ENCODE measurements around the gene STOML2. TPM values are rescaled to one million over a fixed set of nuclear protein-coding genes. Genes with fewer than 3 reads are reported as not detected.
A peak's percentile ranks its signal among the peaks of the same experiment; 100 is the strongest.

Gene STOML2
- total RNA-seq, 1 donor from 2014 or later = 186 TPM

GRCh38 chr9:35070823-35071813 is 31.8 kb downstream of the STOML2 start:
- H3K27ac Mint-ChIP-seq (ENCODE audit: unreplicated experiment) = peak overlapping the region; percentile 98
- H3K9me3 Mint-ChIP-seq = peaks cover 3% of the 10 kb centered on the region
- H3K4me3 Mint-ChIP-seq = peak overlapping the region; percentile 98
- no peak for TF ChIP-seq CTCF (conservative IDR thresholded peaks at IDR 0.05)
- H3K27me3 Mint-ChIP-seq (ENCODE audit: low read depth) = peaks cover 2% of the 10 kb centered on the region
- peaks cover 47% of the 10 kb centered on the region for H3K4me1 Mint-ChIP-seq
- DNase-seq (ENCODE audit: low read depth, low spot score) = no peak
- peaks cover 40% of the 10 kb centered on the region for H3K36me3 Mint-ChIP-seq (ENCODE audit: low read depth)

GRCh38 chr9:35069020-35069419 is 33.9 kb downstream of the STOML2 start:
- H3K27me3 Mint-ChIP-seq (ENCODE audit: low read depth) = peaks cover 2% of the 10 kb centered on the region
- H3K4me3 Mint-ChIP-seq = peak overlapping the region; percentile 85
- peaks cover 3% of the 10 kb centered on the region for H3K9me3 Mint-ChIP-seq
- no peak for TF ChIP-seq CTCF (conservative IDR thresholded peaks at IDR 0.05)
- peaks cover 38% of the 10 kb centered on the region for H3K36me3 Mint-ChIP-seq (ENCODE audit: low read depth)
- H3K4me1 Mint-ChIP-seq = peaks cover 44% of the 10 kb centered on the region
- H3K27ac Mint-ChIP-seq (ENCODE audit: unreplicated experiment) = no peak overlapping the region
- no peak for DNase-seq (ENCODE audit: low read depth, low spot score)

- peaks cover 36% of the 10 kb centered on the region for H3K4me1 Mint-ChIP-seq
- H3K4me3 Mint-ChIP-seq = peak overlapping the region; percentile 52
- no peaks in the 10 kb centered on the region for H3K9me3 Mint-ChIP-seq
- no peaks in the 10 kb centered on the region for H3K27me3 Mint-ChIP-seq (ENCODE audit: low read depth)
- DNase-seq (ENCODE audit: low read depth, low spot score) = no peak
- no peak for TF ChIP-seq CTCF (conservative IDR thresholded peaks at IDR 0.05)
- peaks cover 47% of the 10 kb centered on the region for H3K36me3 Mint-ChIP-seq (ENCODE audit: low read depth)
- no peak overlapping the region for H3K27ac Mint-ChIP-seq (ENCODE audit: unreplicated experiment)
These were observed 35.9 kb downstream of the STOML2 start for GRCh38 chr9:35067056-35067455.

- Mint-ChIP-seq H3K9me3 (no peaks in the 10 kb centered on the region), H3K4me3 (no peak overlapping the region), H3K36me3 (ENCODE audit: low read depth) (peaks cover 71% of the 10 kb centered on the region), H3K4me1 (no peaks in the 10 kb centered on the region), H3K27me3 (ENCODE audit: low read depth) (no peaks in the 10 kb centered on the region), H3K27ac (ENCODE audit: unreplicated experiment) (no peak overlapping the region)
- DNase-seq (ENCODE audit: low read depth, low spot score) = no peak
- TF ChIP-seq CTCF (conservative IDR thresholded peaks at IDR 0.05) = no peak
These were observed 42.3 kb downstream of the STOML2 start for GRCh38 chr9:35060548-35061207.

GRCh38 chr9:35059438-35059837 is 43.5 kb downstream of the STOML2 start:
- Mint-ChIP-seq H3K36me3 (ENCODE audit: low read depth) (peaks cover 75% of the 10 kb centered on the region), H3K4me1 (no peaks in the 10 kb centered on the region), H3K27me3 (ENCODE audit: low read depth) (no peaks in the 10 kb centered on the region), H3K4me3 (no peak overlapping the region), H3K27ac (ENCODE audit: unreplicated experiment) (no peak overlapping the region), H3K9me3 (no peaks in the 10 kb centered on the region)
- DNase-seq (ENCODE audit: low read depth, low spot score) = no peak
- TF ChIP-seq CTCF (conservative IDR thresholded peaks at IDR 0.05) = no peak

Data from neural crest cell (in vitro differentiated cells).